Left forelimb (tissue), 1 donor: ENCODE results near the gene PIK3CD.
"Not testable (repeated sequence)": the region's sequence is repeated elsewhere in the genome, so short reads cannot be mapped to it uniquely, and the experiment has no call there.

Experiments
- DNase-seq: peaks from one replicate; pipeline ENCODE4 v3.0.0-alpha.2; 2018; ENCODE audit warnings: low spot score

PIK3CD gene

GRCh38 chr1:9689971-9690381 lies 38.4 kb downstream of the PIK3CD start:
- no peak for DNase-seq

GRCh38 chr1:9690440-9691107 lies 39.0 kb downstream of the PIK3CD start:
- no peak for DNase-seq

GRCh38 chr1:9691108-9691445 lies 39.5 kb downstream of the PIK3CD start:
- no peak for DNase-seq

DNA sequence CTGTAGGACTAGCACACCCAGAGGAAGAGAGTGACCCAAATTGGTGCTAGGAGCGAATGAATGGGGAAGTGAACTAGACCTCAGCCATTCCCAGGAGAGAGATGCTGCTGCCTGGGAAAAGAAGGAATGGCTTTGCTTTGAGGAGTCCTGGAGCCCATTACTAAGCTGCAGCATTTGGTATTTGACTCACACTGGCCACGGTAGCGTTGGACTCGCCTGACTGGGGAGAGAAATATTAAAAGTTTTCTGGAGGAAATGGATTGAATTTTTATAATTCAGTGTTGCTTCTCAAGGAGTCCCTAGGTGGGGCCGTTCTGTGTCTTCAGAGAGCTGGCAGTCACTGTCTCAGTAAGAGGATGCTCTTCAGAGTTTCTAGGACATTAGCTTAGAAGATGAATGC lies 40.2 kb downstream of the PIK3CD start:
- no peak for DNase-seq

DNA sequence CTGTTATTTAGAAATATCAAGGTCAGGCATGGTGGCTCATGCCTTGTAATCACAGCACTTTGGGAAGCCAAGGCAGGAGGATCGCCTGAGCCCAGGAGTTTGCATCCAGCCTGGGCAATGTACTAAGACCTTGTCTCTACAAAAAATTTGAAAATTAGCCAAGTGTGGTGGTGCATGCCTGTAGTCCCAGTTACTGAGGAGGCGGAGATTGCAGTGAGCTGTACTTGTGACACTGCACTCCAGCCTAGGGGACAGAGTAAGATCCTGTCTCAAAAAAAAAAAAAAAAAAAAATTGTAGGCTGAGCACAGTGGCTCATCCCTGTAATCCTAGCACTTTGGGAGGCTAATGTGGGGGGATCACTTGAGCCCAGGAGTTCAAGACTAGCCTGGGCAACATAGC lies 45.3 kb downstream of the PIK3CD start:
- no peak for DNase-seq

- DNase-seq: no peak
Observed at GRCh38 chr1:9699361-9699760, 47.8 kb downstream of the PIK3CD start.

DNA sequence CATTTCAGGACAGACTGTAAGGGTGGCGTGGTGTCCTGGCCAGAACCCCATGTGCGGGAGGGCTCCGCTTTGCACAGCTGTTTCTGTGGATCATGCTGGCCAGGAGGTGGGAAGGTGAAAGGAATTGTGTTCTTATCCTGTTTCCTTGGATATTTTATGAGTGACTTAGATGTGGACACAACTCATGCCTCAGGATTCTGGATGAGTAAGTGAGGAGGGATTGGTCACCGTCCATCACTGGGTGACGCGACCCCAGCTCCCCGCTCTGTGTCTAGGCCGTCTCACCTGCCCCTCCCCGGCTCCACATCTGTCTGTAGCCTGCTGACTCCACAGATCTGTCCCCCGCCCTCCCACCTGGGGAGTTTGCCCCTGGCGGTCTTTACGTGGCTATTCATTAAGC lies 48.8 kb downstream of the PIK3CD start:
- DNase-seq: no peak

DNA sequence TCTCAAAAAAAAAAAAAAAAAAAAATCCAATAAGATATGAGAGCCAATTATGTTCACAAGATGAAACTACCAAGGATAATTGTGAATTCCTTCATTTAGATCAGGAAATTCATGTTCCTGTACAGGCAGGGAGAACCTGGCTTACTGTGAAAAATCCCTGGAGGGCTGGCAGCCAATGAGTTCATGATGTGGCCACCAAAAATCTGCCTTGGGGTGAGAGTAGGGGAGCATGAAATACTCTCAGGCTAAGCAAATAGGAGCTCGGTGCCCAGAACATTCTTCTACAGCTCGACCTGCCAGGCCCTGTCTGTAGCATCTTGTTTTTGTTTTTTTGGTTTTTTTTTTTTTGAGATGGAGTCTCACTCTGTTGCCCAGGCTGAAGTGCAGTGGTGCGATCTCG lies 50.1 kb downstream of the PIK3CD start:
- no peak for DNase-seq

DNA sequence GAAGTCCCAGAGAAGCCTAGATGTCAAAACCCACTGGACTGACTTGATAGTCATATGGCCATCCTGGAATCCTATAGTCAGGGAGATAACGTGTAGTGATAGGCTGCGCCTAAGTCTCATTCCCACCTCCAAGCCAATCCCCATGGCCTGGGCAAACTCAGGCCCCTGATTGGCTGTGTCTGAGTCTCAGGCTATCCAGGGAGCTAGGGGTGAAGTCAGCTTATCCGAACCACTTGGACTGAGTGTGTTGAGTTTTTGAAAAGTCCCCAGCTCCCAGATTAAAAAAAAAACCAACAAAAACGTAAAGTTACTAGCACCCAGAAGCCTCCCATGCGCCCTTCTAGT lies 51.6 kb downstream of the PIK3CD start:
- no peak for DNase-seq

DNA sequence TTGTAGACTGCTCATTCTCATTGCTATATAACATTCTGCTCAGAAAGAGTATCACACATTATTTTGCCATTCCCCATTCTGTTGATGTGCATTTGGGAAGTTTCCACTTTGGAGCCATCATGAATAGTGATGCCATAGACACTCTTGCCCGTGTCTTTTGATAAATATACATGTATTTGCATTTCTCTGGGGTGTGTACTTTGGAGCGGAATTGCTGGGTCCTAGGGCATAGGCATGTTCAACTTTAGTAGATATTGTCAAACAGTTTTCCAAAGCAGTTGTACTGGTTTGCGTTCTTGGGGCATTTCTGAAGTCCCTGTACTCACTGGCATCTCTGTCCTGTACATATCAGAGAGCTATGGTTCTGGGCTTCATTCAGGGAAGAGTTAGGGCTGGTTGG lies 52.1 kb downstream of the PIK3CD start:
- DNase-seq: no peak

DNA sequence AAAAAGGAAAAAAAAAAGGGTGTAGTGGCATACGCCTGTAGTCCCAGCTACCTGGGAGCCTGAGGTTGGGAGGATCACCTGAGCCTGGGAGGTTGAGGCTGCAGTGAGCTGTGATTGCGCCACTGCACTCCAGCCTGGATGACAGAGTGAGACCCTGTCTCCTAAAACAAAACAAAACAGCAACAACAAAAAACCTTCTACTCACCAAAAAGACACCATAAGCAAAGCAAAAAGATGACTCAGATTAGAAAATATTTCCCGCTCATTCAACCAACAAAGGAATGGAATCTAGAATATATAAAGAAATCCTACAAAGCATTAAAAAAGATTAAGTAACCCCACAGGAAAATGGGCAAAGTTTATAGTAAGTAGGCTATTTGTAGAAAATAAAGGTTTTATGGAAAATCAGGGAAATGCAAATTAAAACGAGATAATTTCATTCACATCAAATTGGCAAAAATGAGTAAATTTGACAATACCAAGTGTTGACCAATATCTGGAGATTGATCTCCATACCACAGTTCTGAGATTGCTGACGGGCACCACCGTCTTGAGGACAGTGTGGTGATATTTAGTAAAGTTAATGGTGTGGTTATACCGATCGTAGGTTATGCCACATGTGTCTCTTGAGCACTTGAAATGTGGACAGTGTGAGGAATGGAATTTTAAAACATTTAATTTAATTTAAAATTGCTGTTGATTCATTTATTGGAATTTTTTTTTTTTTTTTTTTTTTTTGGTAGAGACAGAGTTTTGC lies 54.0 kb downstream of the PIK3CD start:
- no peak for DNase-seq

- no peak for DNase-seq
Observed at GRCh38 chr1:9706178-9706577, 54.6 kb downstream of the PIK3CD start.

DNA sequence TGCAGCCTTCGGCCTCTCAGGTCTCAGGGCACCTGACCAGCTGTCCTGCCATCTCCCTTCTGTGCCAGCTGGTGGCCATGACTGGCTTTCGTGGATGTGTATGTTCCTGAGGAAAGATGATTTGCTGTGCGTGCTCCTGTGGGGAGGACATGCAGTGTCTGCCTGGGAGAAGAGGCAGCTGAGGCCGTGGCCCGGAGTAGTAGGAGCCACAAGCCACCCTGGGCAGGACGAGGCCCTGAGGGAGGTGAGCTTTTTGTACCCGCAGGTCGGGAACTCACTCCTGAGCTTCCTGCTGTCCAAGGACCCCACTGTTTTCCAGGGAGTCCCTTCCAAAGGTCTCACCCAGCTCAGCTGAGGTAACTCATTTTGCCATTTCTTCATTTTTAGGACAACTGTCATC lies 58.5 kb downstream of the PIK3CD start:
- no peak for DNase-seq

DNA sequence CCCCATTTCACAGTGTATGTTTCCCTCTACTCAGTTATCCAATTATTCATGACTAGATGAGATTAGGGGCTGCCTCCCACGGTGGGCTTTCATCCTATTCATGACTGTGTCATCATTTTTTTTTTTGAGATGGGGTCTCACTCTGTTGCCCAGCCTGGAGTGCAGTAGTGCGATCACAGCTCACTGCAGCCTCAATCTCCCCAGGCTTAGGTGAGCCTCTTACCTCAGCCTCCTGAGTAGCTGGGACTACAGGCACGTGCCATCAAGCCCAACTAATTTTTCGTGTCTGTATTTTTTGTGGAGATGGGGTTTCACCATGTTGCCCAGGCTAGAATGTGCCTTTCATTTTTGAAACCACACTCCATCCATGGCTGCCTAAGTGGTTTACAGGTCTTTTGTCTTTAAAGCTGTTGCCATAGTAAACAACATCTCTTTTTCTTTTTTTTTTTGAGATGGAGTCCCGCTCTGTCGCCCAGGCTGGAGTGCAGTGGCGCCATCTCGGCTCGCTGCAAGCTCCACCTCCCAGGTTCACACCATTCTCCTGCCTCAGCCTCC lies 60.0 kb downstream of the PIK3CD start:
- DNase-seq: no peak

DNA sequence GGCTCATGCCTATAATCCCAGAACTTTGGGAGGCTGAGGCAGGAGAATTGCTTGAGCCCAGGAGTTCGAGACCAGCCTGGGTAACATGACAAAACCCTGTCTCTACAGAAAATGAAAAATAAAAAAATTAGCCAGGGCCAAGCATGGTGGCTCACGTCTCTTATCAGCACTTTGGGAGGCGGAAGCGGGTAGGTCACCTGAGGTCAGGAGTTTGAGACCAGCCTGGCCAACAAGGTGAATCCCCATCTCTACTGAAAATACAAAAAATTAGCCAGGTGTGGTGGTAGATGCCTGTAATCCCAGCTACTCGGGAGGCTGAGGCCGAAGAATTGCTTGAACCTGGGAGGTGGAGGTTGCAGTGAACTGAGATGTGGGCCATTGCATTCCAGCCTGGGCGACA lies 61.2 kb downstream of the PIK3CD start:
- DNase-seq: not testable (repeated sequence)

DNA sequence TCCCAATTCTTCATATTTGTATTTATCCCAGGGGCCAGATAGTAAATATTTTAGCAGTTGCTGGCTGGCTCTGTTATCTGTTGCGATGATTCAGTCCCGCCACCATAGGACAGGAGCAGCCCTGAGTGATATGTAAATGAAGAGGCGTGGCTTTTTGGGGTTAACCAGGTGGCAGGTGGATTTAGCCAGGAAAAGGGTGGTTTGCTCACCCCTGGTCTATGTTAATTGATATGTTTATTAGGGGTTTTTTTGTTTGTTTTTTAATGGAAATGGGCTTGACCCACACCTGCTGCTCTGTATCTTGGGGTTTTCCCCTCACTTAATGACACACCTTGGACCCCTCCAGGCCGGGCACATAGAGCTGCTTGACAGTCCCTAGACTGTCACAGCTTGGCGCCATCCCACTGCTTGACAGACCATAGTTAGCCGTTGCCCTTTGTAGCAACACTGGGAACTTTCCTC lies 62.8 kb downstream of the PIK3CD start:
- DNase-seq: no peak

- no peak for DNase-seq
Observed at GRCh38 chr1:9715536-9716226, 64.2 kb downstream of the PIK3CD start.

GRCh38 chr1:9716404-9717192 lies 65.1 kb downstream of the PIK3CD start:
- DNase-seq: no peak

DNA sequence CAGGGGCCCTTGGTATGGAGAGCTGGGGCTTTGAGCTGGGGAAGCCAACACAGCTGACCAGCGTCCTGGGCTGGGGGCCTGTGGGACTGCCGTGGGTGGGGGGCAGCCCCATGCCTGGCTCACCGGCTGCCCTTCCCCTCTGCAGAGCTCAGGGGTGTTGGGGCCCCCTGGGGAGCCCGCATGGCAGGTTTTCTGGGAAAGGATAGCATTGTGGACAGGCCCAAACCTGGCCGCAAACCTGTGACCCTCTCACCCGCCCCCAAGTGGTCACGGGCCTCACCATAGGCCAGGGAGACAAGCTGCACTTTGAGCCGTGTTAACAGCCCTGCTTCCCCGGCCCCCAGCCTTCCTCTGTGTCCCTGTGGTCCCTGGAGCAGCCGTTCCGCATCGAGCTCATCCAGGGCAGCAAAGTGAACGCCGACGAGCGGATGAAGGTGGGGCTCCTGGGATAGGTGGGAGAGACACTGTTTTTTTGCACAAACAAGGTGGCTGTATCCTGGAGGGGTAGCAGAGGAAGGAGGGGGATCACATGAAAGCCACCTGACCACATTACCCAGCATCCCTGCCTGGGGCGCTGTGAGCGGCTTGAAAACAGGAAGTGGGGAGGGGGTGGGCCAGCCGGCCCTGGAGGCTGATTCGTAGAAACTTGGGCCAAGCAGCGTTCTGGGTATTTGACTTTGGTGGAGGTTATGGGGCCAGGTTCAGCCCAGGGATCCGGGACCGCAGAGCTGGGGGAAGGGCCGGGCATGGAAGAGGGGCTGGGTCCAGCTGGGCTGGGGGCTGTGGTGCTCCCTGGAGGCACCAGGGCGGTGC lies 65.9 kb downstream of the PIK3CD start:
- no peak for DNase-seq

DNA sequence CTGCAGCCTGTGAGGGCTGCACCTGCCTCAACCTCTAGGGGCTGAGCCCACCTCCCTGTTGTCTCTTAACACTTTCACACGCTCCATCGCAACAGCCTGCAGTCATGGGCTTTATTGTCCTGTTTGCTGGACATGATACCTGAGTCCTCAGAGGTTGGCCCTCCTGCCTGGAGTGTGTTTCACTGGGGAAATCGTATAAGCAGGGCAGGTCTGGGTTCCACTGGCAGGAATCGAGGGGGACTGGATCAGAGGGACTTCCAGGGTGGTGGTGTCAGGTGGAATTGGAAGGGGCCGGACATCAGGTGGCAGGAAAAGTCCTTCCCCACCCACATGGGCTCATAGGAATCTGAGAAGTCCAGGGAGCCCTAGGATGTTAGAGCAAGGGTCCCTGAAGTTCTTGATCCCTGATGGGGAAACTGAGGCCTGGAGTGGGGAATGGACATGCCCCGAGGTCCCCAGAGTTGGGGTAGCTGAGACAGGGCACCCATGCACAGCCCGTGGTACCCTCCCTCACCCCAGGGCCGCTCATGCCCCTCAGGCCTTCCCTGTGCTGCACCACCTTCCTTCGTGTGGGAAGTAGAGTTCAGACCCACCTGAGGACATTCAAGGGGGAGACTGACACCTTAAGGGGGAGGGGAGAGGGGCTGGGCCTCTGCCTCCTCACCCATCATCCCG lies 66.6 kb downstream of the PIK3CD start:
- DNase-seq: no peak
